DND-41 (cell line): ENCODE measurements around the gene PDE4B.

Experiments
- CTCF ChIP-seq: IDR thresholded peaks from 2 replicates; pipeline ENCODE4 v1.5.1; 2012; ENCODE audit warnings: borderline replicate concordance, low read length, moderate library complexity, mild to moderate bottlenecking; ENCODE audit not compliant: poor library complexity, severe bottlenecking; ENCODE audit errors: extremely low read depth
- EZH2 ChIP-seq: IDR thresholded peaks from 3 replicates; pipeline ENCODE4 v1.6.1; 2012; ENCODE audit warnings: borderline replicate concordance, low read depth, mild to moderate bottlenecking, moderate library complexity, low read length, inconsistent platforms; ENCODE audit not compliant: severe bottlenecking

DNA sequence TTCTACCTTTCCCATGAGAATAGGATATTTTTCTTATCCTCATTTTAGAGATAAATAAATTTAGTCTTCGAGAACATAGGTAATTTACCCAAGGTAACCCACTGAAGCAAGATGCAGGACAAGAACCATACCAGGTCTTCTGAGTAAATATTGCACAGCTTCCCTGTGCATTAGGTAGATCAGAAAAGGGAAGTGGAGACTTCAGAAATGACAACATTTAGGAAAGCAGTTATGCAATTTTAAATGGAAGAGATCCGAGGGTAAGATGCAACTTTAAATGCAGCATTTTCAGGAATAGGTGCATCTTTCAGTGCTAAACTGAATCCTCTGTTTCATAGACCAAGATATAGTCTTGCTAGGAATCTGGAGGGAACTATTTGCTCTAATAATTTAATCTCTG, 534.9 kb downstream of the PDE4B start:
- TF ChIP-seq CTCF: no peak
- no peak for TF ChIP-seq EZH2
